HG03521 (cell line): Measurements from ENCODE around the gene CA6.
"Not testable (repeated sequence)": the region's sequence is repeated elsewhere in the genome, so short reads cannot be mapped to it uniquely, and the experiment has no call there.

Experiments
- ATAC-seq: cut with Tn5 transposase; IDR thresholded peaks from one replicate; pipeline ENCODE4 v1.9.1; 2021; ENCODE audit warnings: mild to moderate bottlenecking, moderate library complexity; ENCODE audit not compliant: unreplicated experiment

Gene CA6

GRCh38 chr1:9004031-9004699 lies 58.5 kb downstream of the CA6 start:
- no peak for ATAC-seq

DNA sequence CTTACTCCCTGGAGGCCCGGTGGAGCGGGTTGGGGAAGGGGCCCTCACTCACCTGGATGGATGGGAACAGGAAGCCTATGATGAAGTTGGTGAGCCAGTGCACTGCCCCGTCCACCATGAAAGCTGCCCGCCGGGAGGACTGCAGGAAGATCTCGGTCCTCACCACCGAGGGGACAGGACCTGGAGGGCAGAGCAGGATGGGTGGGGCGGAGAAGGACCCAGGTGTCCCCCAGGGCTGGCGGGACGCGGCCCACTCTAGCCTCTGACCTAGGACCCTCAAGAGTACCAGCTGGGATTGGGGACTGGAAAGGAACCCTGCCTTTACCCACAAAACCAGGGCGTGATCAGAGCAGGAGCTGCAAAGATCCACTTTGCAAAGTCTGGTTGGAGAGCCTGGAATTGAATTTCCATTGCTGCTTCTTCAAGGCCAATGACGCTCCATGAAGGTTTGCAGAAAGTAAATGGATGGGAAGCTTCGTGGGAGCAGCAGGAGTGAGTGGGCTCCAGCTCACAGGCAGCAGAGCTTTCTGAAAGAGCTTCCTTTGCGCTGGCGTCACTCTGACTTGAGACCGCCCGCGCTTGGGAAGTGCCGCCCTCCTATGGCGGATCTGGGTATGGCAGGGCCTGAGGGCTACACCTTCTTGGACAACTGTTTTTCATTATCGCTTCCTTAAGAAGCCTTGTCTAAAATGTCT lies 59.2 kb downstream of the CA6 start:
- ATAC-seq = no peak

DNA sequence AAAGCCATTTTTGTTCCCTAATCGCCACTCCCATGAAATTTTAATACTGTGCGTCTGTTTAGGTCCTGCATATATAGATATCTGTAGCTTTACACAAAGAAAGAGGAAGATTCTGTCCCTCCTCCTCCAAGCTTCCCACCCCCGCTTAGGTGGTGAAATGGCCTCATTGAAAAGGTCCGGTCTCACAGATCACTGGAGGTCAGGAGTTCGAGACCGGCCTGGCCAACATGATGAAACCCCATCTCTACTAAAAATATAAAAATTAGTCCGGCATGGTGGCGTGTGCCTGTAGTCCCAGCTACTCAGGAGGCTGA lies 59.7 kb downstream of the CA6 start:
- ATAC-seq = no peak

- ATAC-seq = no peak
These were observed 61.4 kb downstream of the CA6 start for GRCh38 chr1:9006956-9007615.

DNA sequence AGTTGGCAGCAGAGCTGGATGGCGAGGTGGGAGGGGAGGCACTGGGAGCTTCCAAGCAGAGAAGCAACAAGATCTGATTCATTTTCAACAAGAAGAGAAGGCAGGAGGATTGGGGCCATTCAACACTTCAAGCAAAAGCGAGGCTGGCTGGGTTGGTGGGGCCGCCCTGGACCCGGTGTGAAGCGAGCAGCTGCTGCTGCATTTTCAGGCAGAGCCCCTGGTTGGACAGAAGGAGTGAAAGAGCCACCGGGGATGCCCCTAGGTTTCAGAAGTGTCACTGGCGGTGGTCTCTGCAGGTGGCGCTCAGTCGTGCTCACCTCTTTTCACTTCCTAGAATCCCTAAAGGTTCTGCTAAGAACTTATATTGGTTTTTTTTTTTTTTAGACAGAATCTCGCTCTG lies 62.6 kb downstream of the CA6 start:
- ATAC-seq = no peak

- ATAC-seq = no peak
These were observed 64.0 kb downstream of the CA6 start for GRCh38 chr1:9009438-9010370.

GRCh38 chr1:9010781-9011323 lies 65.2 kb downstream of the CA6 start:
- ATAC-seq = no peak

- ATAC-seq = no peak
These were observed 68.2 kb downstream of the CA6 start for GRCh38 chr1:9013819-9014218.

DNA sequence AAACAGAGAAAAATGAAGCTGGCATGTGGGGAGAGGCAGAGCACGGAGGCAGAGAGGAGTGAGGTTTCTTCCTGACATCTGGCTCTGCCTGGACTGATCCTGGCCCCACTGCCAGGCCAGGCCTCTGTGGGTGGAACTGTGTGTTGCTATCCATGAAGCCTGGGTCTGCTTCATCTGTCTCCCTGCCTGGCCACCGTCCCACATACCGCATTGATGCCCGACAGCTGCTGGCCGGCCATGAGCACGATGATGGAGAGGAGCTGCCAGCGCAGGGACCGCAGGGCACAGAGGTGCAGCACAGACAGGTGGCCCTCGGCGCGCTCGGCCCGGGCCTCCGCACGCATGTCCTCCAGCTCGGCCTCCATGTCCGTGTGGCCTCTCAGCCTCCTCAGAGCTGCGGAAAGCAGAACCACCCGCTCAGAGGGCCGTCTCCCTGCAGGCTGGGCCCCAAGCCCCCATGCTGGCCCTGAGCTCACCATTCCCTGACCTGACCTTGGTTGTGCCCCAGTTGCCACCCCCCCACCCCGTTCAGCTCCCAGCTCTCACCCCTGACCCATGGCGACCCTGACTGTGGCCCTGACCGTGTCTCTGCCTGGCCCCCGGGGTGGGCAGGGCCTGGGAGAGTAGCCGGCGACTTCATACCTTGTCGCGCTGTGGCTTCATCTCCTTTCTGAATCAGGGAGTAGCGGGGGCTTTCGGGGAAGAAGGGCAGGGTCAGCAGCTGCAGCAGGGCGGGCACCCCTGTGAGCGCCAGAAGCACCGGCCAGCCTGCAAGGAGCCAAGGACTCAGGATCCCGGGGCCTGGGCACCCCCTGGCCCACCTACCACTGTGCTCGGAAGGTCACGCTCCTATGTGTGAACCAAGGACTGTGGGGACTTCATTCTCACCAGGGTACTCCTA lies 69.1 kb downstream of the CA6 start:
- no peak for ATAC-seq

DNA sequence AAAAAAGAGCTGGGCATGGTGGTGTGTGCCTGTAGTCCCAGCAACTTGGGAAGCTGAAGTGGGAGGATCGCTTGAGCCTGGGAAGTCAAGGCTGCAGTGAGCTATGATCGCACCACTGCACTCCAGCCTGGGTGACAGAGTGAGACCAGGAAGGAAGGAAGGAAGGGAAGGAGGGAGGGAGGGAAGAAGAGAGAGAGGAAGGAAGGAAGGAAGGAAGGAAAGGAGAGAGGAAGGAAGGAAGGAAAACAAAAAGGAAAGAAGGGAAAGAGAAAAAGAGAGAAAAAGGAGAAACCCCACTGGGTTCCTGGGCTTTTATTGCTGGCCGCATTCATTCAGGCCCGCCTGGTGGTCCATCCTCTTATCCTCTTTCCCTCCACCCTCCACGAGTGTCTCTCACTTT lies 70.8 kb downstream of the CA6 start:
- ATAC-seq = no peak

DNA sequence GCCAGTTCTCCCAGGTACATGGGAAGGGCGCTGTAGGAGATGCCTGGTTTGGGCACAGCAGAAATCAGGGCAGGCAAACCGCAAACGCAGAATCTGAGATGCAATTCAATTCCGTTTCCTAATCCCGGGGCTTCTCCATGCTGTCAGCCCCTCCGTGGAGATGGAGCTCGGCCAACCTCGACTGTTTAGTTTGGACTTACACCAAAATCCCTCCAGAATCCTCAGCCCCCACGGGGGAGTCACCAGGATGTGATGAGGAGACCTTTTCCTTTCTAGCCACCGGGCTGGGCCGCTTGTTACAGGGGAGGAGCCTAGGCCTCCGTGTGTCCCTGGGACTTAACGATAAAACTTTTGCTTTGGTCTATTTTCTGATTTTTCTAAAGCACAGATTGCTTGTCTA lies 72.7 kb downstream of the CA6 start:
- ATAC-seq = no peak

- no peak for ATAC-seq
These were observed 74.2 kb downstream of the CA6 start for GRCh38 chr1:9019896-9020295.

- ATAC-seq = no peak
These were observed 74.6 kb downstream of the CA6 start for GRCh38 chr1:9020305-9020704.

DNA sequence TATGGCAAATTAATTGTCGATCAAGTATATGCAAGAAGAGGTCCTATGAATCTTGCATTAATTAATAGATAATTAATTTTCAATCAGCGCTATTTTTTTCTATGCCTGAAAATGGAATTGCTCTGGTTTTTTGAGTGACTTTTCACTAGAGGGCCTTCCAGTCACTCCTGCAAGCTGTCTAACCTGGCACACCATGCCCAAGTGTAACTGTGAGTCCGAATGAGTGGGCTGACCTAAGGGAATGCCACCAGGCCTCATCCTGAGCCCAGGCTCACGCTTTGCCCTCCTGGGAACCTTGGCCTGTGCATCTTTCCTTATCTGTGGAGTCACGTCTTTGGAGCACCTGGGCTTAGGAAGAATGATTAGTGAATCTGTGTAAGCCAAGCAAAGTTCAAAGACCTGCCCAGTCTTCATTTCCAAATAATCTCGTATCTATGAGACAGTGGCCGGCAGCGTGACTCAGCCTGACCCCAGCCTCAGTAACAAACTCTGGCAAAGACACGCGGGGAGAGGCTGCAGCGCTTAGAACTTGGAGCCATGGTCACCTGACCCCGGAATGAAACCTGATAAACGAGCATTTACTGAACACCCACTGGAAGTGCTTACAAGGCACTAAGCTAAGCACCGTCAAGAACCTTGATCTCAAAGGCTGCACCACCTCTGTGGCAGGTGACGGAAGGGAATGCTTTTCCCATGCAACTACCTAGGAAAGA lies 76.5 kb downstream of the CA6 start:
- not testable (repeated sequence) for ATAC-seq

GRCh38 chr1:9022773-9023172 lies 77.1 kb downstream of the CA6 start:
- ATAC-seq = no peak
